AG08396 (cell line): ENCODE data around the gene PLAA.
A peak's percentile ranks its signal among the peaks of the same experiment; 100 is the strongest.
"Not testable (repeated sequence)": the region's sequence is repeated elsewhere in the genome, so short reads cannot be mapped to it uniquely, and the experiment has no call there.

Experiments used
- DNase-seq: peaks from one replicate; pipeline ENCODE4 v3.0.0; 2012; ENCODE audit warnings: low spot score, mixed read lengths

PLAA gene

DNA sequence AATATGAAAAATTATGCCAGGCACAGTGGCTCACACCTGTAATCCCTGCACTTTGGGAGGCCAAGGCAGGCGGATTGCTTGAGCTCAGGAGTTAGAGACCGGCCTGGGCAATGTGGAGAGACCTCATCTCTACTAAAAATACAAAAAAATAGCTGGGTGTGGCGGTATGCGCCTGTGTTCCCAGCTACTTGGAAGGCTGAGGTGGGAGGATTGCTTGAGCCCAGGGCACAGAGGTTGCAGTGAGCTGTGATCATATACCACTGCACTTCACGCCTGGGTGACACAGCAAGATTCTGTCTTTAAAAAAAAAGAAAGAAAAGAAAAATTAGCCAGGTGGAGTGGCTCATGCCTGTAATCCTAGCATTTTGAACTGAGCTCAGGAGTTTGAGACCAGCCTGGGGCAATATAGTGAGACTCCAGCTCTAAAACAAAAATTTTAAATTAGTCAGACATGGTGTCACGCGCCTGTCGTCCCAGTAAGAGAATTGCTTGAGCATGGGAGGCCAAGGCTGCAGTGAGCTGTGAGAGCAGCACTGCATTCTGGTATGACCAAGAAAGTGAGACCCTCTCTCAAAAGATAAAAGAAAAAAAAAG is 18.0 kb downstream of the PLAA start:
- no peak for DNase-seq

DNA sequence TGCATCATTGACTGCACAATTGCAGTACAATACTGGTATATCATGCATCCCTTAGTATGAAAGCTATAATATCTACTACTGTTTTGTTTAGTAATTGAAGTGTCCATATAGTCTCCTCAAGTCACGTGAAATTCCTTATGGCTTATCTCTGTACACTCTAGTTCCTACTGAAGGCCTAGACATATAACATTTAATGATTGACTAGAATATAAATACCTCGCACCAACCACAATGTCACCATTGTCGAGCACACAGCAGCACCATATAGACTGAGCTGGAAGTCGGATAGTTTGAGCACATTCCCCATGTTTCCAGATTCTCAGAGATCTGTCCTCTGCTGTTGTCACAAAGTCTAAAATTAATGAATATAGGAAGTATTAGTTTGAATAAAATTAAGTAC is 21.4 kb downstream of the PLAA start:
- DNase-seq, result no peak

DNA sequence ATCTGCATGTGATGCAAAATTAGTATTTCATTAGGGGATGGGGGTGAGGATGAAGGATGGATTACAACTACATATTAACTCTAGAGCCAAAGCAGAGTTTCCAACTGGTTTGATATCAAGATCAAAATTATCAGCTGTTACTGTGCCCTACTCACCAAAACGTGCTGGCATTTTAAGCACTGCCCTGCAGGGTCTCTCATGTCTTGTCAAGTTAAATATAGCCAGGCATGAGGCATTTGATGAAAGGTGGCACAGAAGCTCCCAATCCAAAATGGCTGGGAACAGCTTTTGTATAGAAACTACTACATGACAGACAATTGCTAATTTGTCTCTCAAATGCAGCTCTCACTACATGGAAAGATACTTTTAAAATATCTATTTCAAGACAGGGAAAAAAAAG is 27.3 kb downstream of the PLAA start:
- DNase-seq, result no peak

DNA sequence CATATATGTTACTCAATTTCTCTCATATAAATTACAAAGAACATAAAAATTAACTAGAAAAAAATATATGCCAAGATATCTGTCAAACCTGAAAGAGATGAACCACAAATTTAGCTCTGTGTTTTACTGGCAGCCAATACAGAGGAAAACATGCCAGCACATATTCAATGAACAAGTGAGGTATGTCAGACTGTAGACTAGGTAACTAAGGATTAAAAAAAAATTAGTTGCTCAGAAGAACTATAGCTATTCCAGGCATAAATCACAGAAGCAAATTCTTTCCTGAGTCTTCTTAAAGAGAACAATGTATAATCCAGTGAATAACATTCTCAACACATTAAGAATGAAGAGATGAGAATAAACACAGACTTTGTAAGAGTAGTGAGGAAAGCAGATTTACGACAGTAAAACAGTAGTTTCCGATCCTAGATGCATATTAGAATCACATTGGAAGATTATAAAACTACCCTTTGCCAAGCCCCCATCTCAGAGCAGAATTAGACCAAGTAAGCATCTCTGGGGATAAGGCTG is 33.8 kb downstream of the PLAA start:
- DNase-seq, result no peak

DNA sequence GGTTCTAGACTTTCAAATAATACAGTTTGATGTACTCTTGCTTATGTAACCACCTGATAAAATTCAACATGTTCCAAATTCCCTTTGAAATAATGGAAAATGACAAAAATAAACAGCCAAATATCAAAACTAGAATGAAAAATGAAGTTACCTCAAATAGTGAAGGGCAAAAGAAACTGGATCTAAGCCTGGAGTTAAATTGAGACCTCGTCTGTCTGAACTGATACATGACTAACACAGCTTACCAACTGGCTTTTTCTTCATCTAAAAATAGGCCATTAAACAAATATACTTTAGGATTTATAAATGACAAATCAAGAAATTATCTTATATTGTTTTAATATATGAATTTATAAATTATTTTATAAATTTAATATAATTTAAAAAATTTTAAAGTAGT is 42.4 kb downstream of the PLAA start:
- no peak for DNase-seq

DNA sequence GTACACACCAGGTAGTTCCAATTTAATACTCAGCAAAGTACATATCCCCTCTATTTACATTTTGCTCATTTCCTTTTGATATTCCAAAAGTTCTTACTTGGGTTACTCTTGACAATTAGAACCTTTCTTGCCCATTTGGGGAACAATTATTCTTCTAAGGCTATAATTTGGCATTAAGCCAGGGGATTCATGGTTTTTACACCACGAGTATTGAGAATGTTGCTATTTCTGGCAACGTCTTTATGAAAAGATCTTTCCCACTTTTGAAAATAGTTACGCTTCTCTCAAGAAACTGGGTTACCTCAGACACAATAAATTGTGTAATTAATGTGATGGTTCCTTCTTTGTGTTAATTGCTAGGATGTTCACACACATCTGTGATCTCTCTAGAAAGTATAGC is 43.0 kb downstream of the PLAA start:
- DNase-seq, result no peak

- DNase-seq, result no peak
These were observed 53.9 kb downstream of the PLAA start for GRCh38 chr9:26893030-26893676.

DNA sequence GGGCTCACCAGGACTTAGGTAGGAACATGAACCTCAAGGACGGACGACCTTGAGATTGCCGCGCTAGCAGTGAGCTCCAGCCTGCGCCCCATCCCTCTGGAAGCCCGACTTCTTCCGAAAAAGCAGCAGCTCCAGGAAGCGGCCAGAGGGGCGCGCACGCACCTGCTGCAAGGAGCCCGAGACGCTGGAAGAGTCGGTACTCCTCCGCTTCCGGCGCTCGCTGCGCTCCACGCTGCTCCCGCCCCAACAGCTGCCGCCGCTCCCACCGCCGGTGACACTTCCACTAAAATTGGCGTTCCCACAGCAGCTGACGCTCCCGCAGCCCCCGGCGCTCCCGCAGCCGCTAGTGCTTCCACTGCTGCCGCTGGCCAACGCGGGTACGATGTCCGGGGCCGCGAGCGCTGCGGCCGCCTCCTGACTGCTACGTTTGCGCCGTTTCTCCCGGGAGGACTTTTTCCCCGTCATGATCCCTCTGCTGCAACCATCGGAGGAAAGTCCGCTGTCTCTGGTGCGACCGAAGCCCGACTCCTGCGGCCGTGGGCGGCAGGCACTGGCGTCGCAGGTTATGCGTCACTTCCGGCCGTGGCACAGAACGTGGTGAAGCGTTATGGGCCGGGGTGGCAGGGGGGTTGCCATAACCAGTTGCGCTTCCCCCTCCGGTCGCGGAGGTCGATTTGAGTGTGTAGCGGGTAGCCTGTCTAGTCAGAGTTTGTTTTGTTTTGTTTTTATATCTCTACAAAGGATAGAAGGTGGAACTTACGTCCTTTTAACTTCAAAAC is 54.6 kb downstream of the PLAA start, which contains the start of gene CAAP1:
TSS of gene CAAP1 (minus strand) at position 552 of the 779 bp plus-strand sequence. CDS start at position 465, 87 bp downstream.
- DNase-seq, result peak; percentile 96

- DNase-seq, result no peak
These were observed 55.3 kb downstream of the PLAA start for GRCh38 chr9:26891726-26892125.

GRCh38 chr9:26888271-26888670 is 58.8 kb downstream of the PLAA start:
- DNase-seq, result no peak

- DNase-seq, result no peak
These were observed 64.9 kb downstream of the PLAA start for GRCh38 chr9:26882154-26882553.

- DNase-seq, result no peak
These were observed 66.8 kb downstream of the PLAA start for GRCh38 chr9:26880262-26880661.

GRCh38 chr9:26875155-26875554 is 71.9 kb downstream of the PLAA start:
- DNase-seq, result not testable (repeated sequence)

DNA sequence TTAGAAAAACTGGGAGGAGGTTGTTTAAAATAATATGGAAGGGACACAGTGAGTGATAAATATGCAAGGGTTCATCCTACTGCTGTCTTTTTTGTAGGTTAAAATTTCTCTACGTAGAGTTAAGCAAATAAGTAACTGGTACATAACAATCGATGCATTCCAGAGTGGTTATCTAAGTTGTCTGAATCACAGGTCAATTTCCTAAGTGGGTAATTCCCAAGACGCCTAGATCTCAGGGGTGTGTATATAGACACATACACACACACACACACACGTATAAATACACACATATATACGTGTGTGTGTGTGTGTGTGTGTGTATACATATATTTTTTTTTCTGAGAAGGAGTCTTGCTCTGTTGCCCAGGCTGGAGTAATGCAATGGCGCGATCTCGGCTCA is 76.8 kb downstream of the PLAA start:
- no peak for DNase-seq

DNA sequence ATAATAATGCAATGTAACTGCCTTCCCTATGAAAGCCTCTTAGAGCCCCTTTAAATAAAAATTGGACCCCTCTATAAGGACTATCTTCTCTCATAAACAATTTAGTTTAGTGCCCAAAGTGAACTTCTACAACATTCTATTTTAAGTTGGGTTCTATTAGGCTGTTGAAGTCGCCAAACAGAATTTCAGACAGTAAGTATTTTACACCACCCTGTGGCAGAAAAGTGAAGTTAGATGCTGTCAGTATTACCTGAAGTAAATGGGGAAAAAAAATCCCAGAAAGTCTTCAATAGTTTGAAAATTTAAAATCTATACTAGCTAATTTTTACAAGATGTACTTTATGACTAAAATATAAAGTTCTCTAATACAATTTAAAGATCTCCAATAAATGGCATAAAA is 84.0 kb downstream of the PLAA start:
- no peak for DNase-seq

- peak; percentile 12 for DNase-seq
These were observed 90.5 kb downstream of the PLAA start for GRCh38 chr9:26856413-26857032.
